GM21526 (cell line): ENCODE results near the gene SNN.

Experiments
- ATAC-seq: cut with Tn5 transposase; IDR thresholded peaks from one replicate; pipeline ENCODE4 v1.9.1; 2021; ENCODE audit warnings: moderate library complexity; ENCODE audit not compliant: unreplicated experiment, low FRiP score

SNN gene

GRCh38 chr16:11667824-11668622, at the start of gene SNN:
Gene SNN (plus strand): TSS chr16:11668455. CDS start chr16:11676060, 7,605 bp downstream.
- no peak for ATAC-seq

- ATAC-seq: no peak
These were observed 48.9 kb upstream of the SNN start for GRCh38 chr16:11619327-11619851.

GRCh38 chr16:11620243-11621003, 47.8 kb upstream of the SNN start:
- no peak for ATAC-seq

GRCh38 chr16:11621539-11621919, 46.7 kb upstream of the SNN start:
- no peak for ATAC-seq

- no peak for ATAC-seq
These were observed 46.2 kb upstream of the SNN start for GRCh38 chr16:11621920-11622651.

- no peak for ATAC-seq
These were observed 44.0 kb upstream of the SNN start for GRCh38 chr16:11624205-11624604.

- no peak for ATAC-seq
These were observed 43.3 kb upstream of the SNN start for GRCh38 chr16:11624636-11625607.

GRCh38 chr16:11625769-11626168, 42.5 kb upstream of the SNN start:
- ATAC-seq: no peak

- no peak for ATAC-seq
These were observed 41.5 kb upstream of the SNN start for GRCh38 chr16:11626657-11627291.

- ATAC-seq: no peak
These were observed 41.0 kb upstream of the SNN start for GRCh38 chr16:11627292-11627663.

- ATAC-seq: no peak
These were observed 40.3 kb upstream of the SNN start for GRCh38 chr16:11627822-11628457.

GRCh38 chr16:11629071-11630030, 38.9 kb upstream of the SNN start:
- ATAC-seq: no peak

GRCh38 chr16:11630046-11630767, 38.0 kb upstream of the SNN start:
- no peak for ATAC-seq

GRCh38 chr16:11630768-11631056, 37.5 kb upstream of the SNN start:
- no peak for ATAC-seq

GRCh38 chr16:11631214-11631613, 37.0 kb upstream of the SNN start:
- no peak for ATAC-seq

- ATAC-seq: no peak
These were observed 35.8 kb upstream of the SNN start for GRCh38 chr16:11632455-11632939.

- no peak for ATAC-seq
These were observed 35.1 kb upstream of the SNN start for GRCh38 chr16:11633113-11633512.
